Measurements from ENCODE around the gene POU3F3. TPM values are rescaled to one million over a fixed set of nuclear protein-coding genes. Genes with fewer than 3 reads are reported as not detected.

POU3F3 gene
- total RNA-seq, 2 donors from 2014 or later: 0.79 TPM; not detected in 1

- H3K27me3 ChIP-seq: peaks cover 19 to 42% of the 10 kb centered on the region in 2 donors
- no peak for DNase-seq (ENCODE audit: low spot score)
- TF ChIP-seq, protein P1, sequence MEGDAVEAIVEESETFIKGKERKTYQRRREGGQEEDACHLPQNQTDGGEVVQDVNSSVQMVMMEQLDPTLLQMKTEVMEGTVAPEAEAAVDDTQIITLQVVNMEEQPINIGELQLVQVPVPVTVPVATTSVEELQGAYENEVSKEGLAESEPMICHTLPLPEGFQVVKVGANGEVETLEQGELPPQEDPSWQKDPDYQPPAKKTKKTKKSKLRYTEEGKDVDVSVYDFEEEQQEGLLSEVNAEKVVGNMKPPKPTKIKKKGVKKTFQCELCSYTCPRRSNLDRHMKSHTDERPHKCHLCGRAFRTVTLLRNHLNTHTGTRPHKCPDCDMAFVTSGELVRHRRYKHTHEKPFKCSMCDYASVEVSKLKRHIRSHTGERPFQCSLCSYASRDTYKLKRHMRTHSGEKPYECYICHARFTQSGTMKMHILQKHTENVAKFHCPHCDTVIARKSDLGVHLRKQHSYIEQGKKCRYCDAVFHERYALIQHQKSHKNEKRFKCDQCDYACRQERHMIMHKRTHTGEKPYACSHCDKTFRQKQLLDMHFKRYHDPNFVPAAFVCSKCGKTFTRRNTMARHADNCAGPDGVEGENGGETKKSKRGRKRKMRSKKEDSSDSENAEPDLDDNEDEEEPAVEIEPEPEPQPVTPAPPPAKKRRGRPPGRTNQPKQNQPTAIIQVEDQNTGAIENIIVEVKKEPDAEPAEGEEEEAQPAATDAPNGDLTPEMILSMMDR (IDR thresholded peaks at IDR 0.05): no peak
Measured at GRCh38 chr2:104870100-104870975, 16.4 kb downstream of the POU3F3 start.

DNA sequence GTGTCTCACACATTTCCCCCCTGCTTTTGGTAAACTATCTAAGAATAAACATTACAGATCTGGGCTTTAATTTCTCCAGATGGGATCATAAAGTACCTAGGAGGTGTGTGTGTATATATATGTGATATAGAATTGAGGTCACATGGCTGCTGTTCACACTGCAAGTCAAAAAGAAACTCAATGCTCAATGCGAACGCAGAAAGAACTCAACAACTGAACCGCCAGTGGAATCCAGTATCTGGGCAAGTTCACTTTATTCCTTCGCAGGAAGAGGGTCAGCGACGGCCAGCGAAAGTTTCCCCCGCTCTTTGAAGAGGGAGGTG lies 17.7 kb downstream of the POU3F3 start:
- no peak for DNase-seq (ENCODE audit: low spot score)
- H3K27ac ChIP-seq: no peak overlapping the region
- no peaks in the 10 kb centered on the region for H3K9me3 ChIP-seq
- no peaks in the 10 kb centered on the region for H3K36me3 ChIP-seq
- H3K4me1 ChIP-seq: peaks cover 0 to 24% of the 10 kb centered on the region in 2 donors
- TF ChIP-seq, protein P1 (IDR thresholded peaks at IDR 0.05): no peak
- H3K27me3 ChIP-seq: peaks cover 6 to 33% of the 10 kb centered on the region in 2 donors
- H3K4me3 ChIP-seq: no peak overlapping the region

More at GRCh38 chr2:104870100-104870975, 16.4 kb downstream of the POU3F3 start:
- H3K27ac ChIP-seq: no peak overlapping the region
- peaks cover 0 to 24% of the 10 kb centered on the region in 2 donors for H3K4me1 ChIP-seq
- no peaks in the 10 kb centered on the region for H3K36me3 ChIP-seq
- no peaks in the 10 kb centered on the region for H3K9me3 ChIP-seq
- H3K4me3 ChIP-seq: no peak overlapping the region

DNA sequence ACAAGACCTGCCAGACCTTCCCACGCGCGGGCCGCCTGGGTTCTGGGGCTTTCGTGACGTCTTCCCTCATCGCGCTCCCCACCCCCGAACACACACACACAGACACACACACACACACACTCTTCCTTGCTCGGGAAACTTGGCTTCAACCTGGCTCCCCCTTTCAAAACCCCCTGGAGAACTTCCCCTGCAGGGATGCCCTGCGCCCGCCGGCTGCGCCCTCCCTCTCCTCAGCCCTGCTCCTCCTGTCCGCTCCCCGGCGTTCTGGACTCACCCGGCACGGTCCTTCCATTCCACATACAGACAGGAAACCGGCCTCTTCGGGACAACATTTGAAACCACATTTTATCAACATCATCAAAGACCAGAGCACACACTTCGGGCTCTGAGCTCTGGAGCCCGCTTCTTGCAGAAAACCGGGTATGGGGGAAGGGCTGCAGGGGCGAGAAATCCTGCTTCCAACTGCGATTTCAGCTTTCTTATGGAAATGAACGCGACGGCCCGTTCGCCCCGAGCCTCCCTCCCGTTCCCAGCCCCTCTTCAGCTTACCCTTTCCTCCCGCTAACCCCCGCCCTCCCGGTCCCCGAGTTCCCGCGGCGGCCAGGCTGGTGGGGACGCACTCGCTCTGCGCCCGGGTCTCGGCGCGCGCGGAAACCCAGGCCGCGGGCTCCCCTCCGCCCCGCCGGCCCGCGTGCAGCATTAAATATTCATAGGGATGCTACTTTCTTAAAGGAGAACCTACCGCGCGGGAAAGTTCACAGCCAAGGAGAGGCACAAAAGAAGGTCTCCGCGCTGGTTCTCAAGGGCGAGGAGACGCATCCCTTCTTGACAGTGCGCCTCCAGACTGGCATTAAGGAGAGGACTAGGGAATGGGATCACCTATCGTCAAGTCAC lies 18.3 kb downstream of the POU3F3 start:
- Histone ChIP-seq H3K9me3 (no peaks in the 10 kb centered on the region), H3K27me3 (peaks cover 5 to 27% of the 10 kb centered on the region in 2 donors), H3K4me1 (peaks cover 0 to 22% of the 10 kb centered on the region in 2 donors), H3K36me3 (no peaks in the 10 kb centered on the region), H3K27ac (no peak overlapping the region), H3K4me3 (peak overlapping the region in 1 of 2 donors; percentile 54)
- TF ChIP-seq, protein P1 (IDR thresholded peaks at IDR 0.05): no peak
- no peak for DNase-seq (ENCODE audit: low spot score)

DNA sequence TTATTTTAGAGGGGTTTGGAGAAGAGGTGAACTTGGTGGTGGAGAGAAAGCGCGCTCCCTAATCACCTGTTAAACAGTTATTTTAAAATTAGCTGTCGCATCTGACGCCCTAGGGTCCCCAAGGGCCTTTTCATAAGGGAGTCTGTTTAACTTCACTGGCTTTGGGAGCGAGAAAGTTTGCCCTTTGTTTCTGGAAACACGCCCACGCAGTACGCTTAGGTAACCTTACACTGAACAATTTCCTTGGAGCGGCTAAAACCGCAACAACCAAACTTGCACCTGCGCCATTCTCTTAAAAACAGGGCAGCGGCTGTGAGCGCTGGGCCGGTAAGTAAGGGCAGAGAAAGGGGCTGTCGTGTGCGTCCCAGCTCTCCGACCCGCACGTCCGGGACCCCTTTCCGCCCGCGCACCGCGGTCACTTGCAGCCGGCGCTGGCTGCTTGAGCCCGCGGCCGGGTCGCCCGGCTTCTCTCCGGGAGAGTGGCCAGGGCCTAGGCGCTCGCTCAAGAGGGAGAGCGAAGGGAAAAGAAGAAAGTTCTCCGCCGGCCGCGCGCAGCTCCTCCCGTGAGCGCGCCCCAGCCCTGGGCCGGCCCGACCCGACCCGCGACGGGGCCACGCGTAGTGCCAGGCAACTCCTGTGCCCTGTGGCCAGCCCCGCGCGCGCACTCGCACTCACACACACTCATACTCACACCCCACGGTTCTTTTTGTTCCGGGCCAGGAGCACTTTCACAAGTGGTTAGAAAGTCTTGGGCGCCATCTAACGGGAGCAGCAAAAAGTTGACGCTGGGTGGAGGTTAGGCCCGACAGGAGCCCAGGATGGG lies 19.2 kb downstream of the POU3F3 start:
- Histone ChIP-seq H3K36me3 (no peaks in the 10 kb centered on the region), H3K27me3 (peaks cover 0 to 19% of the 10 kb centered on the region in 2 donors), H3K27ac (no peak overlapping the region), H3K9me3 (no peaks in the 10 kb centered on the region), H3K4me1 (peaks cover 0 to 16% of the 10 kb centered on the region in 2 donors), H3K4me3 (peak overlapping the region; percentile 25 to 54)
- TF ChIP-seq, protein P1 (IDR thresholded peaks at IDR 0.05): peak in 1 of 2 donors; percentile 68
- no peak for DNase-seq (ENCODE audit: low spot score)

DNA sequence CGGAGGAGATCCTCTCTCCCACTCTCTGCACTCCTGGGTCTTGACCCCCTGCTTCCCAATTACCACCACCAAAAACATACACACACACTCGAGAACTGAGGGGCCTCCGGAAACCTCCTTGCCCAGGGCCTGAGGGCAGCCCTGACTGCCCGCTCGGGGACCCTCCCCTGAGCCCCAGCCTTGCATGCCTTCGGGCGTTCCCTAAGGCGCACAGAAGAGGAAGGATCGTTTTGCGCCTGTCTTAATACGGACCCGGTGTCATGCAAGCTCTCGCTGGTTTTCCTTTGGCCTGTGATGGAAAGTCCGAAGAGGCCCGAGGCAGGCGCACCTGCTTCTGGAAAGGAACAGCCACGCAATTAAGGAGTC lies 19.8 kb downstream of the POU3F3 start:
- peak overlapping the region in 1 of 2 donors; percentile 54 for H3K4me3 ChIP-seq
- no peak for DNase-seq (ENCODE audit: low spot score)
- peaks cover 0 to 16% of the 10 kb centered on the region in 2 donors for H3K4me1 ChIP-seq
- H3K36me3 ChIP-seq: no peaks in the 10 kb centered on the region
- no peaks in the 10 kb centered on the region for H3K9me3 ChIP-seq
- peaks cover 0 to 18% of the 10 kb centered on the region in 2 donors for H3K27me3 ChIP-seq
- no peak overlapping the region for H3K27ac ChIP-seq
- TF ChIP-seq, protein P1 (IDR thresholded peaks at IDR 0.05): no peak
